Nephron progenitor cell (in vitro differentiated cells): ENCODE data around the gene GPR176.

Experiments
- DNase-seq: peaks from one replicate; pipeline ENCODE4 v3.0.0; 2021
- H3K27ac Mint-ChIP-seq: 2 replicates; pipeline ENCODE4 v1.8.0; 2021; ENCODE audit warnings: mild to moderate bottlenecking, moderate library complexity, mixed read lengths
- H3K27me3 Mint-ChIP-seq: 2 replicates; pipeline ENCODE4 v1.8.0; 2021; ENCODE audit warnings: mild to moderate bottlenecking, low read depth, mixed read lengths; ENCODE audit not compliant: poor library complexity
- H3K36me3 Mint-ChIP-seq: 2 replicates; pipeline ENCODE4 v1.8.0; 2021; ENCODE audit warnings: low read depth, mixed read lengths
- H3K4me1 Mint-ChIP-seq: 2 replicates; pipeline ENCODE4 v1.8.0; 2021; ENCODE audit warnings: mixed read lengths
- H3K4me3 Mint-ChIP-seq: 2 replicates; pipeline ENCODE4 v1.8.0; 2021; ENCODE audit warnings: mild to moderate bottlenecking, moderate library complexity, mixed read lengths
- H3K9me3 Mint-ChIP-seq: 2 replicates; pipeline ENCODE4 v1.8.0; 2021; ENCODE audit warnings: mild to moderate bottlenecking, moderate library complexity, mixed read lengths
- TF ChIP-seq, protein P1 (sequence below): fragments of 200-600 bp; sonication (generic); IDR thresholded peaks from 2 replicates; pipeline ENCODE4 v1.5.0; 2021; ENCODE audit warnings: antibody characterized with exemption

GPR176 gene

DNA sequence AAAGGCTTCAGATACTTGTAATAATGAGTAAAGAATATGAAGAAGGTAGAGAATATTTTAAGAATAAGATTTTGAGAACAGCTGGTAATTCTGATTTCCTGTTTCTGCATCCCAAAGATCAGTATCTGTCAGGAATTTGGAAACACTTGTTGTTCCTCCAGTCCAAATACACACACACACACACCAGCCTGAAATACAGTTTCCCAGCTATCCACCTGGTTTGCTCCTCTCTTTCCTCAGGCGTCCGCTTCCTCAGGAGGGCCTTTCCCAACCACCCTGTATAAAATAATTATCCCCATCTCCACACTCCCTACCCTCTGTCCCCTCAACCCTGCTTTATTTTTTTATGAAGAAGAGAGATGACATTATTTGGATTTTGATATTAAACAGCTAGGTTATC is 135.4 kb downstream of the GPR176 start:
- H3K27ac Mint-ChIP-seq: no peak overlapping the region
- no peak for DNase-seq
- H3K4me3 Mint-ChIP-seq: peak overlapping the region; percentile 85
- no peaks in the 10 kb centered on the region for H3K27me3 Mint-ChIP-seq
- peaks cover 60% of the 10 kb centered on the region for H3K4me1 Mint-ChIP-seq
- H3K36me3 Mint-ChIP-seq: peaks cover 8% of the 10 kb centered on the region
- peaks cover 10% of the 10 kb centered on the region for H3K9me3 Mint-ChIP-seq
- TF ChIP-seq, protein P1, sequence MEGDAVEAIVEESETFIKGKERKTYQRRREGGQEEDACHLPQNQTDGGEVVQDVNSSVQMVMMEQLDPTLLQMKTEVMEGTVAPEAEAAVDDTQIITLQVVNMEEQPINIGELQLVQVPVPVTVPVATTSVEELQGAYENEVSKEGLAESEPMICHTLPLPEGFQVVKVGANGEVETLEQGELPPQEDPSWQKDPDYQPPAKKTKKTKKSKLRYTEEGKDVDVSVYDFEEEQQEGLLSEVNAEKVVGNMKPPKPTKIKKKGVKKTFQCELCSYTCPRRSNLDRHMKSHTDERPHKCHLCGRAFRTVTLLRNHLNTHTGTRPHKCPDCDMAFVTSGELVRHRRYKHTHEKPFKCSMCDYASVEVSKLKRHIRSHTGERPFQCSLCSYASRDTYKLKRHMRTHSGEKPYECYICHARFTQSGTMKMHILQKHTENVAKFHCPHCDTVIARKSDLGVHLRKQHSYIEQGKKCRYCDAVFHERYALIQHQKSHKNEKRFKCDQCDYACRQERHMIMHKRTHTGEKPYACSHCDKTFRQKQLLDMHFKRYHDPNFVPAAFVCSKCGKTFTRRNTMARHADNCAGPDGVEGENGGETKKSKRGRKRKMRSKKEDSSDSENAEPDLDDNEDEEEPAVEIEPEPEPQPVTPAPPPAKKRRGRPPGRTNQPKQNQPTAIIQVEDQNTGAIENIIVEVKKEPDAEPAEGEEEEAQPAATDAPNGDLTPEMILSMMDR: no peak

DNA sequence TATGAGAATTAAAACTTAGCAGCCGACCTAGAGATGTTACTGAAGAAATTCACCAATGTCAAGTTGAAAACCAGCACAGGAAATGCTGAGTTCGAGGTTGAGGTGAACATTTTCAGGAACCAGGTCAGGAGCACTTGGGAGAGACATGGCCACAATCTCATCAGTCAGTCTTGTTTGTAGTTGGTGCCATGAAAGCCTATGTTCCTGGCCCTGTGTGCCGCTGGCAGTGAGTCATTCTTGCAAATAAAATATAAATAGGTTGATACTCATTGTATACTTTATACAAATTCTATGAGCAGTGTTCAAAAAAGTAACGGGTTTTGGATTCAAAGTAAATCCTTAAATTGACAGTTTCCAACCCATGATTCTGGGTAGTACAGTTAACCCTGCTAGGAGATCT is 135.9 kb downstream of the GPR176 start:
- TF ChIP-seq, protein P1: no peak
- DNase-seq: no peak
- Mint-ChIP-seq H3K9me3 (peaks cover 10% of the 10 kb centered on the region), H3K4me3 (peak overlapping the region; percentile 85), H3K36me3 (peaks cover 8% of the 10 kb centered on the region), H3K27me3 (no peaks in the 10 kb centered on the region), H3K4me1 (peaks cover 57% of the 10 kb centered on the region), H3K27ac (no peak overlapping the region)

DNA sequence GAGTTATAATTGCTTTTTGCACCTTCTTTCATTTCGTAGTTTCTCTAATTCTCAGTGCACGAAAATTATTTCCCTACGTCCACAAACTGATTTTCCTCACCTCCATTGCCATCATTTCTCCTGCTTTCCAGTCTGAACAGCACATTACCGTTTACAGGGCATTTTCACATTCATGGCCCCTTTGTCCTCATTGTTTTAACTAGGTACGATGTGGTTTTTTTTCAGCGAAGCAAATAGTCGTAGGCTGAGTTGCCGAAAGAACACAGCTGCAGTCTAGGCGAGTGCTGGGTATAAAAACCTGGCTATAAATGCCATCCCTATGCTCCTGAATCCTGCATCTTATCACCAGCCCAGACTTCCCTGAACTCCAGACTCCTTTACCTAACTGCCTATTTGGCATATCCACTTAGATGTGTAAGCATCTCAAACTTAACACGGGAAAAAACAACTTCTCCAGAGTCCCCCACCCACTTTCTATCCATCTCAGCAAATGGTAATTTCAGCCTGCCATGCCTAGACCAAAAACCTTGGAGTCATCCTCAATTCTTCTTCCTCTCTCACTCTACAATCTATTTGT is 136.7 kb downstream of the GPR176 start:
- no peaks in the 10 kb centered on the region for H3K27me3 Mint-ChIP-seq
- peaks cover 8% of the 10 kb centered on the region for H3K36me3 Mint-ChIP-seq
- peak overlapping the region; percentile 79 for H3K27ac Mint-ChIP-seq
- TF ChIP-seq, protein P1: no peak
- H3K9me3 Mint-ChIP-seq: peaks cover 10% of the 10 kb centered on the region
- no peak for DNase-seq
- peaks cover 53% of the 10 kb centered on the region for H3K4me1 Mint-ChIP-seq
- H3K4me3 Mint-ChIP-seq: peak overlapping the region; percentile 85

DNA sequence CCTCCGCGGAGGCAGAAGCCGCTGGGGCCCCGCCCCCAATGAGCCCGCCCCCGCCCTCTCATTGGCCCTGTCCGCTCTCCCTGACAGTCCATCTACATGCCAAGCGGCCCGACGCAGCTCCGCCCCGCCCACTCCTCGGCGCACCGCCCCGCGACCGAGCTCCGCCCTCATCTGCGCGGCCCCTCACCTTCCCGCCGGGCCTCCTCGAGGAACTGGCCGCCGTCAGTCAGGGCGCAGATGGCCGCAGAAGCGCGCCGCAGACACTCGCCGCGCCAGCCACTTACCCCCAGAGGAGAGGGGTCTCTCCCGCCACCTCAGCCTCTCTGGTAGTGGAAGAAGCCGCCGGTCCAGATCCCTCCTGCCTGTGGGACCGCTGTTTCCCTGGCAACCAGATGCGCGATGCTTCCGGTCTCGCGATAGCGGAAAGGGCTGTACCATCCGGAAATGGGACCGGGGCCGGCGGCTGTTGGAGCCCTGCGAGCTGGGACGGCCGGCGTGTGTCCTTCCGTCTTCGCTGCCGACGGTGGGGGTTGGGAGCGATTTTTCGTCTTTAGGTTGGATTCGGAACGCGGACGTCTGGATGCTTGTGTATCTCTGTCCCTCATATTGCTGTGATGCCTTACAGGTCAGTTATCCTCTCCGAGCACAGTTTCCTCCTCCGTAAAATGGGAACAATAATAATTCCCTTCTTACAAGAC is 137.5 kb downstream of the GPR176 start, which contains the start of gene FSIP1:
Gene FSIP1 (minus strand): TSS at position 401 of the 698 bp plus-strand sequence. CDS start 6,317 bp downstream, outside the sequence.
- Mint-ChIP-seq H3K4me1 (peaks cover 53% of the 10 kb centered on the region), H3K36me3 (peaks cover 8% of the 10 kb centered on the region), H3K4me3 (peak within 1 kb of the TSS; percentile 85), H3K27me3 (no peaks in the 10 kb centered on the region), H3K27ac (peak within 1 kb of the TSS; percentile 96), H3K9me3 (peaks cover 10% of the 10 kb centered on the region)
- DNase-seq: peak; percentile 96
- TF ChIP-seq, protein P1: no peak

DNA sequence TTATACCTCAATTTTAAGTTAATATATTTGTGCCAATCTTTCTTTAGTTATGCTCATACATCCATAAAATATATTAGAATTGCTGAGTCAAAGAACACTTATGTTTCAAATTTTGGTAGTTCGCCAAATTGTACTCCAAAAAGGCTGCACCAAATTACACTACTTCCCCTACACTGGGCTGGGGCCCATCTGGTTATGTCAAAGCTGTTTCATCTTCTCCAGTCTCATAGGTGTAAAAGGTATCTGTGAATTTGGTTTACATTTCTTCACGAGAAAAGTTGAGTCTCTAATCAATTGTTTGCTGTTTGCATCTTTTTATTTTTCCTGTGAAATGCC is 138.1 kb downstream of the GPR176 start:
- Mint-ChIP-seq H3K9me3 (peaks cover 10% of the 10 kb centered on the region), H3K36me3 (peaks cover 8% of the 10 kb centered on the region), H3K27ac (no peak overlapping the region), H3K27me3 (no peaks in the 10 kb centered on the region), H3K4me3 (peak overlapping the region; percentile 85), H3K4me1 (peaks cover 53% of the 10 kb centered on the region)
- DNase-seq: no peak
- TF ChIP-seq, protein P1: no peak
